Glutamatergic neuron (in vitro differentiated cells): ENCODE measurements around the gene FANK1. TPM values are rescaled to one million over a fixed set of nuclear protein-coding genes. Genes with fewer than 3 reads are reported as not detected.

Experiments
- DNase-seq: peaks from one replicate; pipeline ENCODE4 v3.0.0; 2022
- H3K27ac Mint-ChIP-seq: one replicate; pipeline ENCODE4 v1.8.0; 2020; ENCODE audit warnings: mild to moderate bottlenecking, mixed read lengths, inconsistent platforms; ENCODE audit not compliant: unreplicated experiment
- H3K27me3 Mint-ChIP-seq: one replicate; pipeline ENCODE4 v1.8.0; 2020; ENCODE audit warnings: mild to moderate bottlenecking, moderate library complexity, mixed read lengths, inconsistent platforms; ENCODE audit not compliant: unreplicated experiment
- H3K36me3 Mint-ChIP-seq: one replicate; pipeline ENCODE4 v1.8.0; 2020; ENCODE audit warnings: mild to moderate bottlenecking, mixed read lengths, inconsistent platforms; ENCODE audit not compliant: unreplicated experiment
- H3K4me1 Mint-ChIP-seq: one replicate; pipeline ENCODE4 v1.8.0; 2020; ENCODE audit warnings: mild to moderate bottlenecking, low read depth, mixed read lengths, inconsistent platforms; ENCODE audit not compliant: unreplicated experiment
- H3K4me3 Mint-ChIP-seq: one replicate; pipeline ENCODE4 v1.8.0; 2020; ENCODE audit warnings: mild to moderate bottlenecking, mixed read lengths, inconsistent platforms; ENCODE audit not compliant: unreplicated experiment
- H3K9me3 Mint-ChIP-seq: one replicate; pipeline ENCODE4 v1.8.0; 2020; ENCODE audit warnings: mild to moderate bottlenecking, moderate library complexity, mixed read lengths, inconsistent platforms; ENCODE audit not compliant: unreplicated experiment
- total RNA-seq: library from RNA; stranded (reverse); fragmentation: NEBNext Ultra II Directional; extraction: Animal tissue kit (Norgen Biotek cat#: 25700); gene quantifications from one replicate; pipeline ENCODE4 v1.2.1, GENCODE V29; 2021; ENCODE audit not compliant: unreplicated experiment
- TF ChIP-seq, protein P1 (sequence below): fragments of 200-600 bp; sonication (generic); IDR thresholded peaks from one replicate; pipeline ENCODE4 v1.5.0; 2021; ENCODE audit not compliant: partially characterized antibody, unreplicated experiment

FANK1 gene
- total RNA-seq, 1 donor from 2014 or later = 0.59 TPM

DNA sequence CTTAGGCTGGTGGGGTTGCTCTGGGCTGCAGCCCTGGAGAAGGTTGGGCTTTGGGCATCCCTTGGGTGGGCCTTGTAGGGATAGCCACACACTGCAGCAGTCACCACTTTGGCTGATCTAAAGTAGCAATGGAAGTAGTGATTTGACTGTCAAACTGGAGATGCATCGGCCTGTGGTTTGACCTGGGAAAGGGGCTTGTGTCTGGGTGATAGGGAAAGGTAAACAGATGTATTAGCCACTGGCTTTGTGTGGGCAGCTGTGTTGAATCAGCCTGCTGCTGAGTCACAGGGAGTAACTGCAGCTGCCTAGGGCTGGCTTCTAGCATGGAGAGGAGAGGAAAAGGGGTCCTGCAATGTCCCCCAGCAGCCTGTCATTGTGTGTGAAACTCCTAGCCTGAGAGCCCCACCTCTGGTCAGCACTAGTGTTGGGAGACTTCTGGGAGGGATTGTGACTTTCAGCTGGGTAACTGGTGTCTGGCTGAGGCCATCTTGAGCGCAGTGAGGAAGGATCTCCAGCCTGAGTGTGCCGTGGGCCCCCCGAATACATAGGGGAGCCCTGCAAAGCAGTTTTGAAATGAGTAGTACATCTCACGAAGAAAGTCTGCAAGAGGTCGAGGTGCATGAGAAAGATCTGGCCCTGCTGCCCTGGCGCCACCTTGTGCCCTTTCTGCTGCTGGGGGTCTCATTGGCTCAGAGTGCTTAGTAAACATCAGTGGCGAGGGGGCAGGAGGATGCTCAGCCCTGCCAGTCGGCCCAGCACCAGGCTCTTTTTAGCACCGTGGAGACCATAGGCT lies 117.3 kb downstream of the FANK1 start:
- Mint-ChIP-seq H3K4me1 (no peaks in the 10 kb centered on the region), H3K27ac (no peak overlapping the region), H3K4me3 (no peak overlapping the region), H3K9me3 (no peaks in the 10 kb centered on the region), H3K36me3 (no peaks in the 10 kb centered on the region), H3K27me3 (no peaks in the 10 kb centered on the region)
- DNase-seq = no peak
- TF ChIP-seq, protein P1, sequence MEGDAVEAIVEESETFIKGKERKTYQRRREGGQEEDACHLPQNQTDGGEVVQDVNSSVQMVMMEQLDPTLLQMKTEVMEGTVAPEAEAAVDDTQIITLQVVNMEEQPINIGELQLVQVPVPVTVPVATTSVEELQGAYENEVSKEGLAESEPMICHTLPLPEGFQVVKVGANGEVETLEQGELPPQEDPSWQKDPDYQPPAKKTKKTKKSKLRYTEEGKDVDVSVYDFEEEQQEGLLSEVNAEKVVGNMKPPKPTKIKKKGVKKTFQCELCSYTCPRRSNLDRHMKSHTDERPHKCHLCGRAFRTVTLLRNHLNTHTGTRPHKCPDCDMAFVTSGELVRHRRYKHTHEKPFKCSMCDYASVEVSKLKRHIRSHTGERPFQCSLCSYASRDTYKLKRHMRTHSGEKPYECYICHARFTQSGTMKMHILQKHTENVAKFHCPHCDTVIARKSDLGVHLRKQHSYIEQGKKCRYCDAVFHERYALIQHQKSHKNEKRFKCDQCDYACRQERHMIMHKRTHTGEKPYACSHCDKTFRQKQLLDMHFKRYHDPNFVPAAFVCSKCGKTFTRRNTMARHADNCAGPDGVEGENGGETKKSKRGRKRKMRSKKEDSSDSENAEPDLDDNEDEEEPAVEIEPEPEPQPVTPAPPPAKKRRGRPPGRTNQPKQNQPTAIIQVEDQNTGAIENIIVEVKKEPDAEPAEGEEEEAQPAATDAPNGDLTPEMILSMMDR = no peak

DNA sequence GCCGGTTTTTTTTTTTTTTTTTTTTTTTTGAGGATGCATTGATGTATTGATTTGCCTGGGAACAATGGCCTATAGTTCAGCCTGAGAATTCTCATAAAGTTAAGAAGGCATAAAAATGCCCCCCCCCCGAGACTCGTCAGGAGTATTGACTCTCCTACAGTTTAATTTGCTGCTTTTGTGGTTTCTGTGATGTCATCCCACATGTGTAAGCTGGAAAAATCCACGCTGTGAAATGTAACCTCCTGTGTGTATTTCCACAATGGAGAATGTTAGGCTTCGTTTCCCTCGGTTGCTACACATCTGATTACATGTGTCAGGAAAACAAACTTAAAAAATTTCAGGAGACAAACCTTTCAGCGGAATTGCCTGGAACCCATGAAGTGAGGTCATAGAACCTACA lies 117.9 kb downstream of the FANK1 start:
- H3K4me3 Mint-ChIP-seq = no peak overlapping the region
- peaks cover under 1% of the 10 kb centered on the region for H3K4me1 Mint-ChIP-seq

DNA sequence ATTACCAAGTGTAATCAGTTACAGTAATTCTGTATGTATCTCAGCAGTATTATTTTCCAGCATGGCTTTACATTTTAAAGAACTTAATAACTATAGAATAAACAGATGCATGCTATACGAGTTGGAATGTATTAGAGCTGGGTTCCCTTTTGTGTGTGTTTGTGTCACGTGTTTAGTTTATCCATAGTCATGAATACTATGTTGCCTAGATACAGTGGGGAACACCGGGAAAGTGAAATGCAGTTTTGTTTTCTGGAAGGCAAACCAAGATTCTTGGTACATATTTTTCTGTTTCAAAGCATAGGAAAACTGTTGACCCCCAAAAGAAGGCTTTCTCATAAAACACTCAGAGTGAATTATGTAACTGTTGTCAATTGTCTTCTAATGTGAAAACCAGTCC lies 119.0 kb downstream of the FANK1 start:
- Mint-ChIP-seq H3K9me3 (no peaks in the 10 kb centered on the region), H3K27ac (no peak overlapping the region), H3K36me3 (peaks cover 3% of the 10 kb centered on the region), H3K4me1 (peaks cover 2% of the 10 kb centered on the region), H3K27me3 (no peaks in the 10 kb centered on the region), H3K4me3 (no peak overlapping the region)
- TF ChIP-seq, protein P1 = no peak
- no peak for DNase-seq

More for the DNA sequence above, 117.9 kb downstream of the FANK1 start:
- H3K36me3 Mint-ChIP-seq = peaks cover 3% of the 10 kb centered on the region
- TF ChIP-seq, protein P1 = no peak
- H3K9me3 Mint-ChIP-seq = no peaks in the 10 kb centered on the region
- no peak overlapping the region for H3K27ac Mint-ChIP-seq
- no peaks in the 10 kb centered on the region for H3K27me3 Mint-ChIP-seq
- no peak for DNase-seq

DNA sequence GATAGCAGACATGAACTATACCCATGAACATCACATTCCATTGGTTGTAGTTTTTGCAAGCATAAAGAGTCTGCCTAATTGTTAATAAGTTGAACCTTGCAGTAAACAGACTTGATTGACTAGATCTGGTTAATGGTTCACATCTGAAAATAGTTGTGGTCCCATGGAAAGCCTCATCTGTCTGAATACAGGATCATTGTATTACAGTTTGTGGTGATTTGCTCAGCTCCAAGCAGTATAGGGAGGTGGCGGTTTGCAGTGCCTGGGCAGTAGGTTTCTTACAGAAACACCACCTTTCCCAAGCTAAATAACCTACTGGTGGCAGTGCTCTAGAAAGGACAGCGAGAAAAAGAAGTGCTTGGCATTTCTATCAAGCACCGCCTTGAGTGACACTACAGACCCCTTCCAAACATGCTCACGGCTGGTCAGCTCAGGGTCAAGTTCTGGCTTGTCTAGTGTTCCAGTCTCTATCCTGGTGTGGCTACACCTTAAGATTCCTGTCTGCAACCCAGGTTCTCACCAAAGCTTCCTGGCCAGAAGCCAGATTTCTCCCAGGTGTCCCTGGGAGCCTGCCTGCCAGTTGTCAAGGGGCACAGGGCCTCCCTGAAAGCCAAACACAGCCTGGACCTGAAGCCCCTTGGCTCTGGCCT lies 119.9 kb downstream of the FANK1 start:
- TF ChIP-seq, protein P1 = no peak

DNA sequence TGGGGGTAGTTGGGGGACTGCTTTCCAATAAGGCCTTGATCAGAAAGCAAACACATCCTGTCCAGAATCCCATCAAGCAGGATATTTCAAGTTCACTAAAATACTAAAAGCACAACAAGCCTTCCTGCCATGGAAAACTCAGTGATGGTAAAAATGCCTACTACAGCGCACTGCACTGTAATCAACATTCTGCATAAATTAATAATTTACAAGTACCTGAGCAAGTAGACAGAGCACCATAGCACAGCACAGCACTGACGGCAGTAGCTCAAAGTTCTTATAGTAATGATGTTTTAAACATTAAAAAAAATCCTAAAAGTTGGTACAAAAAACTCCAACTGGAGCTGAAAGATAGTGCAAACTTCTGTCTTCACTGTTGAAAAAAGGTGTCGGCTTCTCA lies 120.5 kb downstream of the FANK1 start:
- DNase-seq = no peak
- Mint-ChIP-seq H3K27me3 (no peaks in the 10 kb centered on the region), H3K9me3 (no peaks in the 10 kb centered on the region), H3K4me1 (peaks cover 2% of the 10 kb centered on the region), H3K4me3 (no peak overlapping the region), H3K27ac (no peak overlapping the region), H3K36me3 (peaks cover 3% of the 10 kb centered on the region)
- TF ChIP-seq, protein P1 = no peak

More for the DNA sequence above, 119.9 kb downstream of the FANK1 start:
- Mint-ChIP-seq H3K27ac (no peak overlapping the region), H3K9me3 (no peaks in the 10 kb centered on the region), H3K4me3 (no peak overlapping the region), H3K36me3 (peaks cover 3% of the 10 kb centered on the region), H3K27me3 (no peaks in the 10 kb centered on the region), H3K4me1 (peaks cover 2% of the 10 kb centered on the region)
- no peak for DNase-seq
